HL-60 (cell line): ENCODE measurements around the gene SLC27A5.

Experiments used
- DNase-seq, 2 experiments: peaks; one replicate each; pipeline ENCODE4 v3.0.0-alpha.2; 2010 to 2020; ENCODE audit warnings: low read depth in 1 of 2, low spot score in 1 of 2
- H3K27ac ChIP-seq: fragments of 250-450 bp; sonication (Bioruptor Pico); replicated peaks from 2 replicates; pipeline ENCODE4 v1.5.1; 2020; ENCODE audit warnings: mild to moderate bottlenecking, moderate library complexity
- H3K27me3 ChIP-seq: fragments of 250-450 bp; sonication (Bioruptor Pico); 2 replicates; pipeline ENCODE4 v1.5.1; 2021; ENCODE audit warnings: mild to moderate bottlenecking, moderate library complexity; ENCODE audit not compliant: insufficient read depth, poor library complexity, severe bottlenecking
- H3K4me3 ChIP-seq: replicated peaks from 2 replicates; pipeline ENCODE4 v1.5.1; 2011; ENCODE audit warnings: mild to moderate bottlenecking, control low read depth, low read length; ENCODE audit not compliant: insufficient read depth
- GABPA ChIP-seq: IDR thresholded peaks from 2 replicates; pipeline ENCODE4 v1.6.1; 2012; ENCODE audit warnings: low read depth
- POLR2AphosphoS5 ChIP-seq: IDR thresholded peaks from 2 replicates; pipeline ENCODE4 v1.6.1; 2012; ENCODE audit warnings: low read depth
- SPI1 ChIP-seq: IDR thresholded peaks from 2 replicates; pipeline ENCODE4 v1.6.1; 2012; ENCODE audit warnings: low read depth, mild to moderate bottlenecking, borderline replicate concordance
- TF ChIP-seq, protein P1 (sequence below): IDR thresholded peaks from 2 replicates; pipeline ENCODE4 v1.6.1; 2012; ENCODE audit warnings: low read depth; ENCODE audit not compliant: insufficient replicate concordance
- TF ChIP-seq, protein P2 (sequence below): IDR thresholded peaks from one replicate; pipeline ENCODE4 v1.5.1; 2011; ENCODE audit warnings: low read length, control low read depth, inconsistent platforms; ENCODE audit not compliant: insufficient read depth

SLC27A5 gene

DNA sequence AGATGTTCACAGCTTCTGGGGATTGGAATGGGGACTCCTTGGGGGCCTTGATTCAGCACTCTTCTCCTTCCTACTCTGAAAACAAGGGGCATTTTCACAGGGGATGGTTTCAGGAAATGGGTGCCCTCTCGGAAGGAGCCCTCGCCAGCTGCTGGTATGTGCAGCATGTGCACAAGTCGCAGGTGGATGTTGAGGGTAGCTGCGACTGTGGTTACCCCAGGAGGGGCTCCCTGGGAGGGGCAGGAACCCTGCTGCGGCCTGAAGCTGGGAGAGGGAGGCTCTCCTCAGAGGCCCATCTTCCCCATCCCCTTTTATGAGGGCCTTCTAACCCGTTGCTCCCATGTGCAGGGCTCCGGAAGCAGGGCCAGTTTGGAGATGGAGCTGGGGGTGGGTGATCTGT lies 29.4 kb downstream of the SLC27A5 start:
- Histone ChIP-seq H3K4me3 (no peak overlapping the region), H3K27me3 (no peaks in the 10 kb centered on the region)
- DNase-seq, result no peak

DNA sequence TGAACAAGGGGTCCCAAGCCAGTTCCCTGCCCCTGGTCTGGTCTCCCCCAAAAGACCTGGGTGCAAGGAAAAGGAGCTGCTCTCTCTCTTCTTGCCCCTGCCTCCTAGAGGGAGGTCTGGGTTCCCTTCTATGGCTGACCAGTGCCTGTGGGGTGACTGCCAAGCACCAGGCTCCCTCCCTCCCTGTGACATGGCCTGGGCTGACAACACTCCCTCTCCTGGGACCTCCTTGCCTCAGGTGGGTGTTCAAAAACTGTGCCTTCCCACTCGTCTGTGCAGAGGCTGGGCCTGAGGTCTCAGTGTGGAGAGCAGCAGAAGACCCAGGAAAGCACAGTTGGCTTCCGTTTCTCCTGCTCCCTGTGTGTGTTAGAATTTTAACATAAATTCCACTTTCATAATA lies 31.0 kb downstream of the SLC27A5 start:
- TF ChIP-seq GABPA, result no peak
- Histone ChIP-seq H3K27me3 (no peaks in the 10 kb centered on the region), H3K4me3 (no peak overlapping the region), H3K27ac (no peak overlapping the region)
- no peak for DNase-seq

More for the DNA sequence above, 29.4 kb downstream of the SLC27A5 start:
- TF ChIP-seq SPI1, result no peak
- TF ChIP-seq, protein P1, sequence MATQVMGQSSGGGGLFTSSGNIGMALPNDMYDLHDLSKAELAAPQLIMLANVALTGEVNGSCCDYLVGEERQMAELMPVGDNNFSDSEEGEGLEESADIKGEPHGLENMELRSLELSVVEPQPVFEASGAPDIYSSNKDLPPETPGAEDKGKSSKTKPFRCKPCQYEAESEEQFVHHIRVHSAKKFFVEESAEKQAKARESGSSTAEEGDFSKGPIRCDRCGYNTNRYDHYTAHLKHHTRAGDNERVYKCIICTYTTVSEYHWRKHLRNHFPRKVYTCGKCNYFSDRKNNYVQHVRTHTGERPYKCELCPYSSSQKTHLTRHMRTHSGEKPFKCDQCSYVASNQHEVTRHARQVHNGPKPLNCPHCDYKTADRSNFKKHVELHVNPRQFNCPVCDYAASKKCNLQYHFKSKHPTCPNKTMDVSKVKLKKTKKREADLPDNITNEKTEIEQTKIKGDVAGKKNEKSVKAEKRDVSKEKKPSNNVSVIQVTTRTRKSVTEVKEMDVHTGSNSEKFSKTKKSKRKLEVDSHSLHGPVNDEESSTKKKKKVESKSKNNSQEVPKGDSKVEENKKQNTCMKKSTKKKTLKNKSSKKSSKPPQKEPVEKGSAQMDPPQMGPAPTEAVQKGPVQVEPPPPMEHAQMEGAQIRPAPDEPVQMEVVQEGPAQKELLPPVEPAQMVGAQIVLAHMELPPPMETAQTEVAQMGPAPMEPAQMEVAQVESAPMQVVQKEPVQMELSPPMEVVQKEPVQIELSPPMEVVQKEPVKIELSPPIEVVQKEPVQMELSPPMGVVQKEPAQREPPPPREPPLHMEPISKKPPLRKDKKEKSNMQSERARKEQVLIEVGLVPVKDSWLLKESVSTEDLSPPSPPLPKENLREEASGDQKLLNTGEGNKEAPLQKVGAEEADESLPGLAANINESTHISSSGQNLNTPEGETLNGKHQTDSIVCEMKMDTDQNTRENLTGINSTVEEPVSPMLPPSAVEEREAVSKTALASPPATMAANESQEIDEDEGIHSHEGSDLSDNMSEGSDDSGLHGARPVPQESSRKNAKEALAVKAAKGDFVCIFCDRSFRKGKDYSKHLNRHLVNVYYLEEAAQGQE, result no peak
- TF ChIP-seq, protein P2, sequence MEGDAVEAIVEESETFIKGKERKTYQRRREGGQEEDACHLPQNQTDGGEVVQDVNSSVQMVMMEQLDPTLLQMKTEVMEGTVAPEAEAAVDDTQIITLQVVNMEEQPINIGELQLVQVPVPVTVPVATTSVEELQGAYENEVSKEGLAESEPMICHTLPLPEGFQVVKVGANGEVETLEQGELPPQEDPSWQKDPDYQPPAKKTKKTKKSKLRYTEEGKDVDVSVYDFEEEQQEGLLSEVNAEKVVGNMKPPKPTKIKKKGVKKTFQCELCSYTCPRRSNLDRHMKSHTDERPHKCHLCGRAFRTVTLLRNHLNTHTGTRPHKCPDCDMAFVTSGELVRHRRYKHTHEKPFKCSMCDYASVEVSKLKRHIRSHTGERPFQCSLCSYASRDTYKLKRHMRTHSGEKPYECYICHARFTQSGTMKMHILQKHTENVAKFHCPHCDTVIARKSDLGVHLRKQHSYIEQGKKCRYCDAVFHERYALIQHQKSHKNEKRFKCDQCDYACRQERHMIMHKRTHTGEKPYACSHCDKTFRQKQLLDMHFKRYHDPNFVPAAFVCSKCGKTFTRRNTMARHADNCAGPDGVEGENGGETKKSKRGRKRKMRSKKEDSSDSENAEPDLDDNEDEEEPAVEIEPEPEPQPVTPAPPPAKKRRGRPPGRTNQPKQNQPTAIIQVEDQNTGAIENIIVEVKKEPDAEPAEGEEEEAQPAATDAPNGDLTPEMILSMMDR, result no peak
- no peak for TF ChIP-seq POLR2AphosphoS5
- no peak for TF ChIP-seq GABPA
- no peak overlapping the region for H3K27ac ChIP-seq

DNA sequence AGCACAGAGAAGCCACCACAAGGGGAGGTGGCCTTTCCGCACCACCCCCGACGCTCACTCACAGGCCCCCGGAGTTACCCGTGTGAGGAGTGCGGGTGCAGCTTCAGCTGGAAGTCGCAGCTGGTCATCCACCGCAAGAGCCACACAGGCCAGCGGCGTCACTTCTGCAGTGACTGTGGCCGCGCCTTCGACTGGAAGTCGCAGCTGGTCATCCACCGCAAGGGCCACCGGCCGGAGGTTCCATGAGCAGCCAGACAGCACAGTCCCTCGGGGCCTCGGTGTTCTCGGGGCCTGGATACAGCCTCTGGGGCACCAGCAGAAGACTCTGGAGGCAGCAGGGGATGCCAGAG lies 31.3 kb downstream of the SLC27A5 start:
- Histone ChIP-seq H3K27ac (no peak overlapping the region), H3K4me3 (no peak overlapping the region), H3K27me3 (no peaks in the 10 kb centered on the region)
- TF ChIP-seq, protein P1, result no peak
- TF ChIP-seq POLR2AphosphoS5 (no peak), GABPA (no peak), SPI1 (no peak)
- TF ChIP-seq, protein P2, result no peak
- no peak for DNase-seq

DNA sequence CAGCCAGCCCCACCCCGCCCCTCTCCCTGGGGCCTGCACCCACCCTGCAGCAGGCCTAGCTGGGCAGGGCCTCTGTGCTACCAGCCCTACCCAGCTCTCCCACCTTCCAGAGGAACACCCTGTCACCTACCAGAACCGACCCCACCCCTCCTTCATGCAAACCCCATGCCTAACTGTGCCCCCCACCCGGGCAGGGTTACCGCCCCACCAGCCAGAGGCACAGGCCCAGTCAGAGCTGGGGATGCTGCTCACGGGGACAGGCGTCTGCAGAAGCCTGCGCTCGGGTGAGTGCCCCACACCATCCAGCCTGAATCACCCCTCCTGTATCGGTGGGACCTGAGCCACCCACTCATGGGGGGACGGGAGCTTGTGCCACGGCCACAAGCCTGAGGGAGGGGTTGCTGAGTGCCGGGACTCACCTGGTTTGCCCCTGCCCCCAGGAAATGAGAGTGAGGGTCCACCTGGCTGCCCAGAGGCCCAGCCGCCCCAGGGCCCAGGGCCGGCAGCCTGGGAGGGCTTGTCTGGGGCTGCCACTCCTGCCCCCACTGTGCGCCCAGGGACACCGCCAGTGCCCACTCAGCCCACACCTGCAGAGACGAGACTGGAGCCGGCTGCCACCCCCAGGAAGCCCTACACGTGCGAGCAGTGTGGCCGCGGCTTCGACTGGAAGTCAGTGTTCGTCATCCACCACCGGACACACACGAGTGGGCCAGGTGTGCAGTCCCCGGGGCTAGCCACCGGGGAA lies 31.9 kb downstream of the SLC27A5 start:
- TF ChIP-seq, protein P1, result no peak
- TF ChIP-seq POLR2AphosphoS5, result no peak
- no peak for TF ChIP-seq SPI1
- no peak for TF ChIP-seq GABPA
- TF ChIP-seq, protein P2, result no peak
- no peak for DNase-seq
- H3K4me3 ChIP-seq, result no peak overlapping the region
- H3K27me3 ChIP-seq, result no peaks in the 10 kb centered on the region
- no peak overlapping the region for H3K27ac ChIP-seq
